Central memory CD4-positive, alpha-beta T cell (primary cell): Measurements from ENCODE around the gene GPR39.

Experiments
- DNase-seq: peaks from one replicate; pipeline ENCODE4 v3.0.0; 2022

The GPR39 gene

DNA sequence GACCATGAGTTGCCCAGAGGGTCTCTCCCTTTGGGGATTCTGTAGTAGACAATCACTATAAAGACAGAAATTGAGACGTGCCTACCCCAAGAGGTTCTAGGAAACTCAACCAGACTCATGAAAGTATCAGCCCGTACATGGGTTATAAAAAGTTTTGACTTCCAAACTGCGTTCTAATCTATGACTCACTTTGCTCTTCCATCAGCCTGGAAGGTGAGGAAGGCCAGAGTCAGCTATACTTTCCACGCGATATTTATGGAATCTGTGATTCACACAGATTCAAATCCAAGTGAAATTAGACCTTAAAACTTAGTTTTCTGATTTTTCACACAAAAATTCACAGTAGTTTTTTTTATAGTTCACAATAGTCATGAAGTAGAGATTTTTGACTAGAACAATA lies 261.1 kb downstream of the GPR39 start:
- no peak for DNase-seq

DNA sequence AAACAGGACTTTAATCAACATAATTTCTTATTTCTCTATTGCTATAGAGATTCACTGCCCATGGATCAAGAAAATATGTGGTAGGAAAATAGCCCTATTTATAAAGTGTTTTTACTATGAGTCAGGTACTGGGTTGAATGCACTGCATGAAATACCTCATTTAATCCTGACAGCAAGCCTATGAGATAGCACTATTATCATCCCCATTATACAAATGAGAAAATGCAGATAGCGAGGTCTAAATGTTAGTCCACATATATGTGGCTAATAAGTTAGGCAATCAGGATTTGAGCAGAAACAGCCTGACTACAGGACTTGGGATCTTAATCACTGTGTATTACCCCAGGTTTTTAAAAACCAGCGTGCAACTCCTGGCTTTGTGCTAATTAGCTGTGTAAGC lies 261.9 kb downstream of the GPR39 start:
- DNase-seq = no peak

GRCh38 chr2:132680544-132680943 lies 263.9 kb downstream of the GPR39 start:
- no peak for DNase-seq

DNA sequence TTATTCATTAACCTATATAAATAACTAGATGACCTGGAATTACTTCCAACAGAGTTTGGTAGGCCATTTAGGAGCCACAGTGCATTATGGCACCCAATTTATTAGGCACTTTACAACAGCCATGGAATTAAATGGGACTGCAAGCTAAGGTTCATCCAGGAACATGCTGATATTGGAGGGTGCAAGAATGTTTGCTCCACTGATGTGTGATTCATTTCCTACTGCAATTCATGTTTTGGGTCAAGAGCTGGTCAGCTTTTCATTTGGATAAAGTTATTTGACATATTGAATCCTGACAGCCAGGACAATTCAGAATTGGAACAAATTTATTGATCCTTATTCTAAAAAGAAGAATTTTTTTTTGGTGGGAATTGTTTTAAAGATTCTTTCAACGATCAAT lies 265.2 kb downstream of the GPR39 start:
- DNase-seq = no peak

GRCh38 chr2:132690664-132691303 lies 274.2 kb downstream of the GPR39 start:
- DNase-seq = no peak

- DNase-seq = no peak
Measured at GRCh38 chr2:132691556-132691955, 275.0 kb downstream of the GPR39 start.

- no peak for DNase-seq
Measured at GRCh38 chr2:132692816-132693215, 276.2 kb downstream of the GPR39 start.
